LHCN-M2 (cell line): ENCODE data around the gene MPP3. TPM values are rescaled to one million over a fixed set of nuclear protein-coding genes. Genes with fewer than 3 reads are reported as not detected.

Source experiments
- total RNA-seq: library from RNA; depleted of rRNA; stranded (reverse); fragments of >200 nt; gene quantifications from 2 replicates; pipeline ENCODE4 v1.2.3, GENCODE V29; 2014; rRNA removed

Gene MPP3
- total RNA-seq, 1 experiment from 2014 or later, result 4.1 TPM

Other genes with a start within 250 kb of the MPP3 start
- not detected in 2 replicates for gene MEOX1, start 171.2 kb downstream of the MPP3 start, total RNA-seq
- not detected in 2 replicates for gene SOST, start 74.4 kb downstream of the MPP3 start, total RNA-seq
- 55.6 and 59.8 TPM in 2 replicates for gene DUSP3, start 54.2 kb downstream of the MPP3 start, total RNA-seq
- gene CFAP97D1, start 52.7 kb downstream of the MPP3 start, total RNA-seq, result under 0.01 and 0.06 TPM in 2 replicates
- gene CD300LG, start 14.0 kb upstream of the MPP3 start, total RNA-seq, result not detected in 2 replicates
- 3.4 and 11.3 TPM in 2 replicates for gene MPP2, start 74.4 kb upstream of the MPP3 start, total RNA-seq
- not detected in 2 replicates for gene PPY, start 109.3 kb upstream of the MPP3 start, total RNA-seq
- gene PYY, start 120.8 kb upstream of the MPP3 start, total RNA-seq, result not detected in 2 replicates
- 1.5 and 1.6 TPM in 2 replicates for gene NAGS, start 171.5 kb upstream of the MPP3 start, total RNA-seq
- gene TMEM101, start 181.8 kb upstream of the MPP3 start, total RNA-seq, result 38.1 and 44.7 TPM in 2 replicates
- gene LSM12, start 233.5 kb upstream of the MPP3 start, total RNA-seq, result 47.0 and 51.9 TPM in 2 replicates
- gene G6PC3, start 237.6 kb upstream of the MPP3 start, total RNA-seq, result 59.8 and 67.2 TPM in 2 replicates